K562 (cell line): ENCODE results near the gene PLD3. TPM values are rescaled to one million over a fixed set of nuclear protein-coding genes. Genes with fewer than 3 reads are reported as not detected.

Source experiments
- CAMTA2 ChIP-seq: fragments of 250-450 bp; sonication (Bioruptor Pico); conservative IDR thresholded peaks from 2 replicates; pipeline ENCODE4 v1.5.1; 2022
- CBX2 ChIP-seq: fragments of 200-600 bp; sonication (generic); IDR thresholded peaks from one replicate; pipeline ENCODE4 v1.6.1; 2012; ENCODE audit warnings: mild to moderate bottlenecking, low read length, inconsistent platforms; ENCODE audit not compliant: insufficient read depth, poor library complexity, severe bottlenecking
- ESRRA ChIP-seq: fragments of 450-650 bp; IDR thresholded peaks from 2 replicates; pipeline ENCODE4 v1.6.1; 2014; ENCODE audit warnings: low read depth, mild to moderate bottlenecking, moderate library complexity, borderline replicate concordance
- FIP1L1 ChIP-seq: fragments of 200-400 bp; formaldehyde crosslinking; IDR thresholded peaks from 2 replicates; pipeline ENCODE4 v1.6.1; 2018; ENCODE audit warnings: mild to moderate bottlenecking, low read depth, low read length; ENCODE audit not compliant: poor library complexity, severe bottlenecking
- FOSL1 ChIP-seq: fragments of 200-800 bp; sonication (Bioruptor generic); conservative IDR thresholded peaks from 2 replicates; pipeline ENCODE4 v1.6.1; 2016; ENCODE audit warnings: missing genetic modification characterization, missing compliant biosample characterization
- MCM2 ChIP-seq: fragments of 450-650 bp; IDR thresholded peaks from 2 replicates; pipeline ENCODE4 v1.6.1; 2017; ENCODE audit warnings: low read depth, mild to moderate bottlenecking
- MXI1 ChIP-seq: IDR thresholded peaks from 2 replicates; pipeline ENCODE4 v1.6.1; 2011; ENCODE audit warnings: low read depth, mild to moderate bottlenecking, improper control_type of control experiment, low read length
- MYBL2 ChIP-seq, 2 experiments: fragments of 450-650 bp in 1 of 2; sonication (generic) in 1 of 2; formaldehyde crosslinking in 1 of 2; IDR thresholded peaks; 2 replicates each; pipeline versions ENCODE4 v1.6.1 to v1.8.1; 2017 to 2022; ENCODE audit warnings: borderline replicate concordance in 1 of 2, inconsistent platforms in 1 of 2, low read depth in 1 of 2, mild to moderate bottlenecking in 1 of 2, missing genetic modification reagents in 1 of 2, moderate library complexity in 1 of 2
- NFE2 ChIP-seq: IDR thresholded peaks from 2 replicates; pipeline ENCODE4 v1.6.1; 2014; ENCODE audit warnings: antibody characterized with exemption, low read depth
- POLR2A ChIP-seq: fragments of 450-650 bp; conservative IDR thresholded peaks from 2 replicates; pipeline ENCODE4 v1.6.1; 2016
- POLR2G ChIP-seq: fragments of 200-400 bp; formaldehyde crosslinking; IDR thresholded peaks from 2 replicates; pipeline ENCODE4 v1.6.1; 2017; ENCODE audit warnings: low read depth, mild to moderate bottlenecking, antibody characterized with exemption, low read length, moderate library complexity
- RBFOX2 ChIP-seq: fragments of 200-400 bp; formaldehyde crosslinking; IDR thresholded peaks from 2 replicates; pipeline ENCODE4 v1.6.1; 2017; ENCODE audit warnings: low read depth, mild to moderate bottlenecking, low read length, moderate library complexity
- SPI1 ChIP-seq: IDR thresholded peaks from 2 replicates; pipeline ENCODE4 v1.6.1; 2011; ENCODE audit warnings: low read depth, low read length, control low read depth, borderline replicate concordance
- SRSF7 ChIP-seq: fragments of 200-400 bp; formaldehyde crosslinking; optimal IDR thresholded peaks from 2 replicates; pipeline ENCODE3; 2017; ENCODE audit warnings: mild to moderate bottlenecking, low read depth, low read length
- UBTF ChIP-seq, 2 experiments: IDR thresholded peaks; 2 replicates each; pipeline ENCODE4 v1.6.1; 2012; ENCODE audit warnings: improper control_type of control experiment in 2 of 2, low read depth in 2 of 2, low read length in 2 of 2, borderline replicate concordance in 1 of 2
- ZNF133 ChIP-seq: fragments of 250-450 bp; sonication (Bioruptor Pico); IDR thresholded peaks from 2 replicates; pipeline ENCODE4 v1.4.0; 2020; ENCODE audit warnings: mild to moderate bottlenecking
- ZNF146 ChIP-seq: IDR thresholded peaks from one replicate; pipeline ENCODE4 v1.6.1; 2018; ENCODE audit warnings: missing compliant biosample characterization; ENCODE audit not compliant: unreplicated experiment
- ZNF197 ChIP-seq: fragments of 200-800 bp; sonication (Bioruptor generic); IDR thresholded peaks from 2 replicates; pipeline ENCODE4 v1.6.1; 2016; ENCODE audit warnings: low read depth, missing genetic modification characterization, missing compliant biosample characterization
- ZNF263 ChIP-seq: sonication (generic); formaldehyde crosslinking; IDR thresholded peaks from 2 replicates; pipeline ENCODE4 v1.8.0; 2022; ENCODE audit warnings: mild to moderate bottlenecking, missing genetic modification reagents, borderline replicate concordance
- polyA plus RNA-seq, 8 experiments: library from polyadenylated mRNA; depleted of rRNA in 4 of 8; stranded (reverse) in 5 of 8; unstranded in 3 of 8; fragments of >200 nt; fragmentation: Nextera tagmentation in 2 of 8; fragmentation: Illumina TruSeq in 1 of 8; extraction: Ambion mirVana in 2 of 8; extraction: Trizol in 1 of 8; gene quantifications; 2 replicates each; pipeline versions ENCODE4 v1.2.1 to v1.2.3, GENCODE V29; 2011 to 2014; ENCODE audit warnings: inconsistent platforms in 1 of 8, missing spikeins in 1 of 8
- total RNA-seq, 7 experiments: library from RNA; depleted of rRNA in 6 of 7; stranded (reverse); fragments of >200 nt in 6 of 7; fragmentation: Illumina TruSeq in 2 of 7; extraction: Trizol in 2 of 7; gene quantifications; 2 replicates each; pipeline versions ENCODE4 v1.2.1 to v1.2.3, GENCODE V29; 2011 to 2021; ENCODE audit warnings: low replicate concordance in 1 of 7
- TF ChIP-seq, protein P1 (sequence below), 2 experiments: fragments of 450-650 bp in 1 of 2; IDR thresholded peaks; 2 replicates each; pipeline ENCODE4 v1.6.1; 2011 to 2017; ENCODE audit warnings: low read depth in 2 of 2, antibody characterized with exemption in 1 of 2, borderline replicate concordance in 1 of 2, low read length in 1 of 2, mild to moderate bottlenecking in 1 of 2, mixed read lengths in 1 of 2; ENCODE audit not compliant: control insufficient read depth in 1 of 2
- TF ChIP-seq, protein P2 (sequence below): sonication (generic); IDR thresholded peaks from 2 replicates; pipeline ENCODE4 v1.6.1; 2016

PLD3 gene
- total and polyA plus RNA-seq, 9 of the 15 experiments (the other 6 are each of a cell fraction or from before 2014, with no cell fraction given) = 2.3 to 128 (median 72.7) TPM

DNA sequence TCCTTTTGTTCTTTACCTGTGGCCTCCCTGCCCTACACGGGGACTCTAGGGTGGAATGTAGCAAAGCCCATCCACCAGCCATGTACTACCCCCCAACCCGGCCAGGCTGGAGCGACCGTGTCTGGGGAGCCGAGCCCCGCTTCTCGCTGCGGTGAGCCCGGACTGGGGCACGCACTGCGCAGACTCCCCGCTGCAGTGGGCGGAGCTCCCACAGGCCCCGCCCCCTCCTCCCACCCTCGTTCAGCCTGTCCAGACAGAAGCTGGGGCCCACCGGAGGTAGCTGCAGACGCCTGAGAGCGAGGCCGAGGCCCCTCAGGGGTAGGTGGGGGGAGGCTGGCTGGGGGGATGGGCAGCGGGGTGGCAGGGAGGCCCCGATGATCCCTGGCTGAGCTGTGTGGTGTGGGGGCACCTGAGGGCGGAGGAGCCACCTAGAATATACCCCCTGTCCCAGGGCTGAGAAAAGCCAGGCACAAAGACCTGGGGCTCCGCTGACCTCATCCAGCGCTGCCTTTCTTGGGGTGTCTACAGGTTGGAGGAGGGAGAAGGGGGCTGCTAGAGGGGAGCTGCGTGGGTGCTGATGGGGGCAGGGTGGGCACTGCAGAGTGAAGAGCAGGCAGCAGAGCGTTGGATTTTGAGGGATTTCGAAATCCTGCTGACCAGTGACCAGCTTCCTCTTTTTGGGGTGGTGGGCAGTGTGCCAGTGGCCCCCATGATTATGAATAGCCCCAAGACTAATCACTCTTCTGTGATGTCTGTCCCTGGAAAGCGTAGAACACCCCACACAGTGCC is 17.3 kb downstream of the PLD3 start (continued):
- peak; percentile 61 for TF ChIP-seq POLR2G
- TF ChIP-seq, protein P1, sequence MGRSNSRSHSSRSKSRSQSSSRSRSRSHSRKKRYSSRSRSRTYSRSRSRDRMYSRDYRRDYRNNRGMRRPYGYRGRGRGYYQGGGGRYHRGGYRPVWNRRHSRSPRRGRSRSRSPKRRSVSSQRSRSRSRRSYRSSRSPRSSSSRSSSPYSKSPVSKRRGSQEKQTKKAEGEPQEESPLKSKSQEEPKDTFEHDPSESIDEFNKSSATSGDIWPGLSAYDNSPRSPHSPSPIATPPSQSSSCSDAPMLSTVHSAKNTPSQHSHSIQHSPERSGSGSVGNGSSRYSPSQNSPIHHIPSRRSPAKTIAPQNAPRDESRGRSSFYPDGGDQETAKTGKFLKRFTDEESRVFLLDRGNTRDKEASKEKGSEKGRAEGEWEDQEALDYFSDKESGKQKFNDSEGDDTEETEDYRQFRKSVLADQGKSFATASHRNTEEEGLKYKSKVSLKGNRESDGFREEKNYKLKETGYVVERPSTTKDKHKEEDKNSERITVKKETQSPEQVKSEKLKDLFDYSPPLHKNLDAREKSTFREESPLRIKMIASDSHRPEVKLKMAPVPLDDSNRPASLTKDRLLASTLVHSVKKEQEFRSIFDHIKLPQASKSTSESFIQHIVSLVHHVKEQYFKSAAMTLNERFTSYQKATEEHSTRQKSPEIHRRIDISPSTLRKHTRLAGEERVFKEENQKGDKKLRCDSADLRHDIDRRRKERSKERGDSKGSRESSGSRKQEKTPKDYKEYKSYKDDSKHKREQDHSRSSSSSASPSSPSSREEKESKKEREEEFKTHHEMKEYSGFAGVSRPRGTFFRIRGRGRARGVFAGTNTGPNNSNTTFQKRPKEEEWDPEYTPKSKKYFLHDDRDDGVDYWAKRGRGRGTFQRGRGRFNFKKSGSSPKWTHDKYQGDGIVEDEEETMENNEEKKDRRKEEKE (IDR thresholded peaks at IDR 0.05; ENCODE audit: borderline replicate concordance in 1 of 2, control insufficient read depth in 1 of 2, low read depth in 2 of 2, low read length in 1 of 2) = no peak
- no peak for TF ChIP-seq MCM2
- TF ChIP-seq MYBL2 (IDR thresholded peaks at IDR 0.05; ENCODE audit: low read depth) = no peak
- no peak for TF ChIP-seq MYBL2 (CRISPR knock-in tag; IDR thresholded peaks at IDR 0.05; ENCODE audit: borderline replicate concordance)
- TF ChIP-seq CAMTA2 (CRISPR knock-in tag) = no peak
- no peak for TF ChIP-seq ZNF146 (CRISPR knock-in tag)
- no peak for TF ChIP-seq ZNF133
- no peak for TF ChIP-seq CBX2
- TF ChIP-seq FOSL1 = no peak
- no peak for TF ChIP-seq MXI1
- TF ChIP-seq NFE2 = no peak
- no peak for TF ChIP-seq ZNF197
- TF ChIP-seq ZNF263 = no peak
- TF ChIP-seq SRSF7 = no peak
- peak; percentile 77 for TF ChIP-seq POLR2A
- TF ChIP-seq, protein P2, sequence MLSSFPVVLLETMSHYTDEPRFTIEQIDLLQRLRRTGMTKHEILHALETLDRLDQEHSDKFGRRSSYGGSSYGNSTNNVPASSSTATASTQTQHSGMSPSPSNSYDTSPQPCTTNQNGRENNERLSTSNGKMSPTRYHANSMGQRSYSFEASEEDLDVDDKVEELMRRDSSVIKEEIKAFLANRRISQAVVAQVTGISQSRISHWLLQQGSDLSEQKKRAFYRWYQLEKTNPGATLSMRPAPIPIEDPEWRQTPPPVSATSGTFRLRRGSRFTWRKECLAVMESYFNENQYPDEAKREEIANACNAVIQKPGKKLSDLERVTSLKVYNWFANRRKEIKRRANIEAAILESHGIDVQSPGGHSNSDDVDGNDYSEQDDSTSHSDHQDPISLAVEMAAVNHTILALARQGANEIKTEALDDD = no peak
- TF ChIP-seq ESRRA = no peak
- peak; percentile 62; the same call in 1 of the 2 replicates for TF ChIP-seq SPI1
- peak; percentile 40; the same call in 1 of the 2 replicates for TF ChIP-seq RBFOX2
- no peak for TF ChIP-seq FIP1L1
- TF ChIP-seq UBTF (IDR thresholded peaks at IDR 0.05; ENCODE audit: borderline replicate concordance in 1 of 2, low read depth in 2 of 2, low read length in 2 of 2) = no peak
